Activated CD4-positive, alpha-beta T cell treated with anti-CD3 and anti-CD28 coated beads, Interleukin-2, Interleukin-6, amounts not matched to agents 100 ng/mL and 50 ng/mL, durations not matched to agents 16 hours and 8 hours (primary cell): ENCODE data around the gene POLR3K.

Experiments used
- DNase-seq: peaks from one replicate; pipeline ENCODE4 v3.0.0-alpha.2; 2020

The POLR3K gene

DNA sequence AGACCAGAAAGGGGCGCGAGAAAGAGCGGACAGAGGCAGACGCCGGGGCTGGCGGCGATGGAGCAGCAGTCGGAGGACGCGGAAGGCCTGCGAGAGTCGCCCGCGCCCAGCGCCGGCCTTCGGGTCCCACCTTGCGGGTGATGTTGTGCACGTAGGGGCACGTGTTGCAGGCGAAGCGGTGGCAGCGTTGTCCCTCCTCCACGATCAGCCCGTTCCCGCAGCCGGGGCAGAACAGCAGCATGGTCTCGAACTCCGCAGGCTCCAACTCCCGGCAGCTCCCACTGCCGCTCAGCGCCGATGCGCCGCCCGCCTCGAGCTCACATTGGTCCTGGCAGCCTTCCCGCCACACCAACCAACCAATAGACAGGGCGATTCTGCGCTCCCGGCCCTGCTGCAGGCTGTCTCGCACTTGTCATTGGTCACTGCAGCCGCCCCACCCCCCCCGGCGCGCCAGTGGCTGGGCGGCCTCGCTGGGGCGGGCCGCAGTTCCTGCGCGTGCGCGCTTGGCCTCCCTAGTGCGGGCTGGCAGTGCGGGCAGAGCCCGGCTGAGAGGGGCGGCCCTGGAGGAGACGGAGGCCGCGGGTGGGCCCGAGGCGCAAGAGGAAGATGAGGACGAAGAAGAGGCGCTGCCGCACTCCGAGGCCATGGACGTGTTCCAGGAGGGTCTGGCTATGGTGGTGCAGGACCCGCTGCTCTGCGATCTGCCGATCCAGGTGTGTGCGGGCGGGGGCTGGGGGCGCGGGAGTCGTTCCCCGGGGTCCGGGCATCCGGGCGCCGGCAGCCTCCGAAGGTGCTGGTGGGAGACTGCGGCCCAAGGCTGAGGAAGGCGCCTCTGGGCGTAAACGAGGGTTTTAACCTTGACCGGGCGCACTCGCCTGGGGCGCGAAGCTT lies at the start of gene POLR3K, which contains the start of gene SNRNP25:
Gene POLR3K, minus strand, starts transcription at position 263 of the 891 bp plus-strand sequence. Its CDS starts 22 bp downstream, at position 241.
Gene SNRNP25, plus strand, starts transcription at position 483 of the 891 bp plus-strand sequence. Its CDS starts 189 bp downstream, at position 672.
- DNase-seq: peak; percentile 99

DNA sequence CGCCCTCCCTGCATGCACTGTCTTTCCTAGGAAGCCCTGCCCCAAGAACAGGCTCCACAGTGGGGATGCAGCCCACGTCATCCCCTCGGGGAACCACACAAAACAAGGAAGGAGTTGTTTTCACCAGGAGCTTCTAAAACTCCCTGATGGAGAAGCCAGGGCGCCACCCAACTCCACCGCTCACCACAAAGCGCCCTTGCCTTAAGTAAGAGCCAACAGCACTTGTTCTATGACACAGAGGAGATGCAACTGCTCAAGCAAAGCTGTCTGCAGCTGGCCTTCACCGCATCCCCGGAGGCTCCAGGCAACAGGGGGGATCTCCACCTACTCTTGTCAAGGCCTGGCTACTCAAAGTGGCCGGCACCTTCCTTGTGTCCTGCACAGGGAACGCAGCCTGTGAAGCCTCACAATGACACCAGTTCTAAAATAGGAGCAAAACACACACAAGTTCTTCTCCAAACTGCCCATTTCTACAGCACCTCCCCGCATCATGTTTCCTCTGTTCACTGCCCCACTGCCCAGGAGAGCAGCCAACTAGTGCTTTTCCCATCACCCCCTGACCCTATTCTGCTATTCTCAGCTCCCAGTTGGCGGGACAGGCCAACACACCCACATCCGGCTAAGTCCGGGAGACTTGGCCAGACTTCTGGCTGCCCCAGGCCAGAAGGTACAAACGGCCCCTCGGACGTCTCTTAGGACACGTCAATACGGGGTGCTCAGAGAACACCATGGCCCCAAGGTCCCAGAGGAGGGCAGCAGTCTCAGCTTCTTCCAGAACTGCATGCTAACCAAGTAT lies 48.9 kb upstream of the POLR3K start:
- no peak for DNase-seq

DNA sequence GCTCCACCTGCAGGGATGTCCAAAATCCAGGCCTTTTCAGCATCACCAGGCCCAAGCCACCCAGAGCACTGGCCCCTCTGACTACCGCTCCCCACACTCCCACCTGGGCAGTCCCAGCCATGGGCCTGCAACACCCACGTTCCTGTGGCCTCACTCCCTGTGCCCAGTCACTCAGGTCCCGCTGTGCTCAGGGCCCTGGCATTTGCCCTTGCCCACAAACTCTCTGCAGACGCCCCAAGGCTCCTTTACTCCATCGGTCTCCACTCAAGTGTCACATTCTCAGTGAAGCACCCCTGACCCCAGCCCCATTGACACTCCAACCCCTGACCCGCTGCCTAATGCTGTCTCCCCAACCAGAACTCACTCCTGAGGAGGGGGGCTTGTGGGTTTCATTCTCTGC lies 48.2 kb upstream of the POLR3K start:
- no peak for DNase-seq

DNA sequence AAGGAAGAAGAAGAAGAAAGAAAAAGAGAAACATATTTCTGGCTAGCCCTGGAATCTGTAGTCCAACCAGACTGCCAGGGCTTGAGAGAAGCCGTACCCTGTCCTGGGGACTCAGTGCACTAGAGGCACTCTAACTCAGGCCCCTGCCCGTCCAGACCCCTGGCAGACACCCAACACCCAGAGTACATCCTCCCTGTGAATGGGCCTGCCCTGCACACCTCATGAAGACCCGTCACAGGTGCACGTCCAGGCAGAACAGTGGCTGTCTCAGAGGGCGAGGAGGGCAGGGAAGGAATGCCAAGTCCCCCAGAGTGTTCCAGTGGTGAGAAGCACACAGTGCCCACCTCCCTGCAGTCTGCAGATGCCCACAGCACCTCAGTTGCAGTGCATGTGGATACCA lies 47.6 kb upstream of the POLR3K start:
- DNase-seq: no peak

DNA sequence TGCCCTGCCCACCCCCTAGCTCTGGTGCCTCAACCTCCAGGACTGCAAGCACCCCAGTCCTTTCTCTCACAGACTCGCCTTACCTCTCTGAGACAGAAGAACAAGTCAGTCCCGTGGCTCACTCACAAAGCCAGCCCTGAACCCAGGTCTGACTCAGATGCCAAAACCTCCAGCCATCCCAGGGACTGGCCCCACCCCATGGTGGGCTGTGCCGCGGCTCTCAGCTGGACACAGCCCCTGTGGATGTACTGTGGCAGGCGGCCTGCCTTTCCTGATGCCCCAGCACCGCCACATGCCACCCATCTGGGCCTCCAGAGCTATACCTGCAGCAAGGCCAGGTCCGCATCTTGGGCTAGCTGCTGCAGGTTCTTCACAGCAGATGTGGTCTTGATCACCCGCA lies 44.4 kb upstream of the POLR3K start:
- no peak for DNase-seq

DNA sequence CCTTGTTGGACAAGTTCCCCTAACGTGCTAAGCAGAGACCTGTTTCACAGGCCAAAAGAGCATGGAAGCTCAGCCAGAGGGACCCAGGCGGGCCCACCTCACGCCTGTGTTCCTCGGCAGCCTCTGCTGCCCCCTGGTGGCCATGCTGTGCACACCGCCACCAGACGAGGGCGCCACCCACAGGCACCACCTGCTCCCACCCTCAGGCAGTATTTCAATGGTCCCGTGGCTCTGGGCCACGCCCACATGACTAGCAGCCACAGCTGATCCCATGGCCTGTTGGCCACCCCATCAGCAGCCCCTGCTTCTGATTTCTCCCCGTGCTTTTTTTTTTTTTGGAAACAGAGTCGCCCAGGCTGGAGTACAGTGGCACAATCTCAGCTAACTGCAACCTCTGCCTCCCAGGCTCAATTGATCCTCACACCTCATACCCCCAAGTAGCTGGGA lies 43.5 kb upstream of the POLR3K start:
- peak; percentile 92 for DNase-seq

DNA sequence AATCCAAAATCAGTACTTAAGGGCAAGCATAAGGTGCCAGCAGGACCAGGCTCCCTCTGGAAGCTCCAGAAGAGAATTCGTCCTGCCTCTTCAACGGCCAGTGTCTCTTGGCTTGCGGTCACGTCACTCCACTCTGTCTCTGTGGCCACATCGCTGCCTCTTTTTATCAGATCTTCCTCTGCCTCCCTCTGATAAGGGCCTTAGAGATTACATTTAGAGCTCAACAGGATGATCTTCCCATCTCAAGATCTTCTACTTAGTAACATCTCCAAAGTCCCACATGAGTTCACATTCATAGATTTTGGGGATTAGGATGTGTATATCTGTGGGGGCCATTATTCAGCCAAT lies 41.5 kb upstream of the POLR3K start:
- DNase-seq: no peak

DNA sequence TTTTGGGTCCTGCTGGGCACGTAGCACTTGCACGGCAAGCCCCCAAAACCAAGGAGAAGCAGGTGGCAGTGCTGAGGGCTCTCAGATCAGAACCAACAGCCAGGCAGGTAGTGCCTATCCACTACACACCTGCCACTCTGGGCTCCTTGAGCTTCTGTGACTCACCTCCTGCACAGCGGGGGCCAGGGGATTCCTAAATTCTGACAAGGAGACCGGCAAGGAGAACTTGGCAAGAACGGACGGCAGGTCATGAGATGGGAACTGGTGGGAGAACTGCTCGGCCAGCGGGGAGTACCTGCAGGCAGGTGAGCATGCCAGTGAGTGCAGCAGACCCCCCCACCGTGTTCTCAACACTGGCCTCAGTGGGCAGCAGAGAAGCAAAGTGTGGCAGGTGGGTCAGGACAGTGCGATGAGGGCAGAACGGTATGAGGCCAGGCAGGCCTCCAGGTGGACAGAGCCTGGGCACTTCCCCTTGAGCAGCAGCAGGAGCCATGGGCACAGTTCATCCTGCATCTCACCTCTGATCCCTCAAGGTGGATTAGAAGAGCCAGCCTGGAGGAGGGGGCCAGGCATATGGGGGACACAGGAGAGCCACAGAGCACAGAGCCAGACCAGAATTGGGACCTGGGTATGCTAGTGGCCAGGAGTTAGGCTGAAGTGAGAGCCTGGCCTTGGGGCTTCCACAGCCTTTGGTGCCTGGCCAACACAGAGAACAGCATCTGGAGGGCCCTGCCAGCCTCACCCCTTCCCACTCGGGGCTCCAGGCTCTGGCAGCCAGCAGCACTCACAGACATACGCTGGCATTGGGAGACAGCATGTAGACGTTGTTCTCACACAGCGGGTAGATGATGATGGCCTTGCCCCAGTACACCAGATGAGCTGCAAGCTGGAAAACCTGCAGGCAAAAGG lies 39.3 kb upstream of the POLR3K start:
- no peak for DNase-seq

DNA sequence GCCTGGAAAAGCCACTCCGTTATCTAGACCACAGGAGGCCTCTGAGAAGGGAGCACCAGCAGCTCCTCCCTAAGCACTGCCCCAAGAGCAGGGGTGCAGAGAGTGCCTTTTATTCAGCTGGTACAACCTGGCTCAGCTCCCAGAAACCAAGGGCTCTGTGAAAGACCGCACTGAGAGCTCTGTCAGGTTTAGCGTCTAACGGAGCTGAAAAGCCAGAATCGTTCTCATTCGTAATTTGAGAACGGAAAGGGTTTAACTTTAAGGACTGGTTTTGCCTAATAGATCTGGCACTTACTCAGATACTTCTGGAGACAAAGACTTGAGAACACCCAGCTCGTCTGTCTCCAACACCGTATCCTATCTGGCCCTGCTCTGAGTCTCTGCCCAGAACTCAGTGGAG lies 38.1 kb upstream of the POLR3K start:
- DNase-seq: no peak

DNA sequence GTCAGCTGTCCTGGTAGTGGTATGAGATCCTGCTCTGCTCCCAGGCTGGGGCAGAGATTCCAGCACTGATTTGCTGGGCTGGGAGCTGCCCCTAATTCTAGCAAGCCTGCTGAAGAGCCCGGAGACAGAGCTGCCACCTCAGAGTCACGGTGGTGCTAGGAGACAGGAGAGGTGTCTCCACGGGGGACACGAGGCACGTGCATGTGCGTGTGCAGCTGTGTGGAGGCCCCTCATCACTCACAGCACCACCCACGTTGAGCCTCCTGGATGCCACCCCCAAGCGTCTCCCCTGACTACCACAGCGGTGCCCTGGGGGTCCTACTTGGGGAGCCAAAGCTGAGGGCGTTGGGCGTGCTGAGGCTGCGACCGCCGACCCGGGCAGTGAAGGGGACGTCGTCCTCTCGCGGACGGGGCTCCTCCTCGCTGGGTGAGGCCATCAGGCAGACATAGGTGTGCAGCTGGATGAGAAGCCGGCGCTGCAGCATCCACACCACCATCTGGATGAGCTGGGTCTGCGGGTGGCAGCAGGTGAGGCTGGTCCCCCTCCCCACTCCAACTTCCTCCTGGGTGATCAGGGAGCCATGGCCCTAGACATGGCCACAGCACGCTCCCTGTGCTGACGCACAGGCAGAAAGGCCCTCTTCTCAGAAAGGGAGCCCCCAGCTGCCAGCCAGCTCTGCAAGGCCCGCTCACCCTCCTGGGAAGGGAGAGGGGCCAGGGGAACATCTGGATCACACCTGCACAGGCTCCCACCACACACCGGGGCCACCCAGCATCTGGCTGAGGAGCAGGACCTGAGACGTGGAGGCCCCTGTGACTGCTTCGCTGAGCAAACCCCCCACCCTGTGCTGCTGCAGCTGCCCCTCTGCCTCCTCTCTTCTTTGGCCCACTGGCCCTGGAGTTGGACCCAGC lies 36.2 kb upstream of the POLR3K start:
- DNase-seq: no peak

DNA sequence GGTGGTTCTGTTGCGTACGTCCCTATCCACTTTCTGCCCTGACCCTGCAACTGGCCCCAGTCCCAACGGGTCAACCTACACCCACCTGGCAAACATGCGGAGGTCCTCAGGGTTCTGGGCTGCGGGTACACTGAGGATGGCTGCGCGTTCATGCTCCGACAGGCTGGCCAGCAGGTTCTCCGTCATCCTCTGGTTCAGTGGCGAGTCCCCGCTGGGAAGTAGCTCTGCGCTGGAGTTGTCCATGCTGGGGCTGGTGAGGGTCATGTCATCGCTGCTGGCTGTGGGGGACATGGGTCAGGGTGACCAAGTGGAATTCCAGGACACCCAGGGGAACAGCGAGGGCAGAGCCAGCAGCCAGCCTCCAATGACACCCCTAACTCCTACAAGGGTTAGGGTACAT lies 35.2 kb upstream of the POLR3K start:
- DNase-seq: no peak

DNA sequence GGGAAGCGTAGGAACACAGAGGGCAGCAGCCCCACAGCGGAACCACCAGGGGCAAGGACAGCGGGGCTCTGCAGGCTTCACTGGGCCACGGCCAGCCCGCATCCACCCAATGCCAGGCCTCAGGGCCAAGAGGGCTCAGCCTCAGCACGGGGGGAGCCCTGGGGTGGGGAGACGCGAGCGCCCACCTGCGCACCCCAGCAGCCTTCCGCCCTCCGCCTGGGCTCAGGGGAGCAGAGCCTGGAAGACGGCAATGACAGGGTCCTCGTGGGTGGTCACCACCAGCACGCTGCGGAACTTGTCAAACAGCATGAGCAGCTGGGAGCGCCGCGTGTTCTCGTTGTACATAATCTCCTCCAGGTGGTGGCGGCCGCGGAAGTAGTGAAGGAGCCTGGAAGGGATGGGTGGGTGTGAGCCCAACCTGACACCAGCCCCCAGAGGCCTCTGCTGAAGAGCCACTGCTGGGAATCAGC lies 33.1 kb upstream of the POLR3K start:
- no peak for DNase-seq

DNA sequence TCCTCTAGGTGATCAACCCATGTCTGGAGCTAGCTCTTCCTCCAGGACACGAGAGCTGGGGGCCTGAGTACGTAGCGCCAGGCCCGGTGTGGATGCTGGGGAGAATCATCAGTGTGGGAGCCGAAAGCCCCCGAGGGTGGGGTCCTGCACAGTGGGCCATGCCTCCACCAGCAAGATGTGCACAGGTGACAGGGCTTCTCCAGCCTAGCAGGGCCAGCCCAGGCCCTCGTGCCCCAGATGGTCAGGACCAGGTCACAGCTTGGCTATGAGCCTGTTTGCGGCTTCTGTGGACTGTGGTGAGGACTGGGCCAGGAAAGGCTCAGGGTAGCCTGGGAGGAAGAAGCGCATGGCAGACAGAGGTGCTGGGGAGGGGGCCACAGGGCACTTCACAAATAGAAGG lies 32.5 kb upstream of the POLR3K start:
- DNase-seq: no peak

DNA sequence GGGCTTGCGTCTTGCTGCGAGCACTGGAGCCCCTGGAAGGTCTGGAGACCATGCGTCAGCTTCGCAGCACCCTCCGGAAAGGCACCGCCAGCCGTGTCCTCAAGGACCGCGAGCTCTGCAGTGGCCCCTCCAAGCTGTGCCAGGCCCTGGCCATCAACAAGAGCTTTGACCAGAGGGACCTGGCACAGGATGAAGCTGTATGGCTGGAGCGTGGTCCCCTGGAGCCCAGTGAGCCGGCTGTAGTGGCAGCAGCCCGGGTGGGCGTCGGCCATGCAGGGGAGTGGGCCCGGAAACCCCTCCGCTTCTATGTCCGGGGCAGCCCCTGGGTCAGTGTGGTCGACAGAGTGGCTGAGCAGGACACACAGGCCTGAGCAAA lies 32.0 kb upstream of the POLR3K start:
- no peak for DNase-seq

DNA sequence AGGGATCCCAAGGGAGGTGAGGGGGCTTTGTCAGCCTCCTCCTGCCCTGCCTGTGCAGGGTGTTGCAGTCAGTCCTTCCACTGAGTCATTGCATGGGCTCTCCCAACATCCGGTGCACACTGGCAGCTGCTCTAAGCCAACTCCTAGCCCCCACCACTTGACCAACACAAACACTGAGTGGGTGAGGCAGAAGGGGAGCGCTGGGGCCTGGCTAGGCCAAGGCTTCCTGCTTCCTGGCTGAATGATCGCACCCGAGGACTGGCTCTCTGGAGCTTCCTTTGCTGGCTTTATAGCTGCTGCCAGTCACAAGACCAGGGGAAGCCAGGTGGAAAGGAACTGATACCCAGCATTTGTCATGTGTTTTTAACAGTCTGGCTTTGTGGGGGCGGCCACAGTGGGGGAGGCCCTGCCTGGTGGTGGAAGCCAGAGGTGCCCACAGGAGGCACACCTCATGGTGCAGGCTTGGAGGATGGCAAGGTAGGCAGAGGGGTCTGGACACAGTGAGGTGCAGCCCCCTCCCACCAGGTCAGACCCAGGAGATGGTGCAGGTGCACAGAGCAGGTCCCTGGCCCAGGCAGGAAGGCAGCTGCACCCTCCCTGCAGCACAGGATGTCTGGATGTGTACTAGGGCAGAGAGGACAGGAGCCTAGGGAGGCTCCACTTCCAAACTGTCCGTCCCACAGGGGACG lies 31.5 kb upstream of the POLR3K start:
- DNase-seq: peak; percentile 83

DNA sequence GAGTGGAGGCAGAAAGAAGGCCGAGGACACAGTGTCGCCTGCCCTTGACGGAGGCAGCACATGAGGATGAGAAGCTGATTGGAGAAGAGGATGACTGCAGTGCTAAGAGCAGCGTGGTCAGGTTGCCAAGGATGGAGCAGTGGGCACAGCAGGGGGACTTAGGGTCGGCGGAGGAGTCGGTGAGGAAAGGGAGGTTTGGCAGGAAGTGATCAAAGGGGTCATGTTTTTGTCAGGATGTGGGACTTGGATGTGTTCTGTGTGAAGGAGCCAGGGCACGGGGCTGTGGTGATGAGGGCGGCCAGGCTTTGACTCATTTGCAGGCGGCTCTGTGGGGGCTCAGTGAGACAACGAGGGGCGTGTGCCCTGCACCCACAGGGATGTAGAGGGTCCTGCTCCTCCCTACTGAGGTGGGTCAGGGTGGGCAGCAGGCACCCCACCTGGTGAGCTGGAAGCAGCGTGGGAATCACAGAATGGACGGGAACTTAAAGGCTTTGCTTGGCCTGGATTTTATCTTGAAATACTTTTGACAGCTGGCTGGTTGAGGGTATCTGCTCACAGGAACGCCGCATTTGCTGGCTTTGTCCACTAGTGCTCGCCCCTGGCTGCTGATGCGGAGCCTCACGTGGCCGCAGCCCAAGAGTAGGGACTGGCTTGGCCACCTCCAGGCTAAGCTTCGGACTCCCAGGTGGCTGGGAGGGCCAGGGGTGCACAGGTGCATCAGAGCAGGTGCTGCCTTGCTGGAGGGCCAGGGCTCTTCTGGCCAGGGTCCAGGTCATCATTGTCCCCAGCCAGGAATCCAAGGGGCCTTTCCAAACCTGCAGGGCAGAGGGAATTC lies 30.6 kb upstream of the POLR3K start:
- peak; percentile 26 for DNase-seq

DNA sequence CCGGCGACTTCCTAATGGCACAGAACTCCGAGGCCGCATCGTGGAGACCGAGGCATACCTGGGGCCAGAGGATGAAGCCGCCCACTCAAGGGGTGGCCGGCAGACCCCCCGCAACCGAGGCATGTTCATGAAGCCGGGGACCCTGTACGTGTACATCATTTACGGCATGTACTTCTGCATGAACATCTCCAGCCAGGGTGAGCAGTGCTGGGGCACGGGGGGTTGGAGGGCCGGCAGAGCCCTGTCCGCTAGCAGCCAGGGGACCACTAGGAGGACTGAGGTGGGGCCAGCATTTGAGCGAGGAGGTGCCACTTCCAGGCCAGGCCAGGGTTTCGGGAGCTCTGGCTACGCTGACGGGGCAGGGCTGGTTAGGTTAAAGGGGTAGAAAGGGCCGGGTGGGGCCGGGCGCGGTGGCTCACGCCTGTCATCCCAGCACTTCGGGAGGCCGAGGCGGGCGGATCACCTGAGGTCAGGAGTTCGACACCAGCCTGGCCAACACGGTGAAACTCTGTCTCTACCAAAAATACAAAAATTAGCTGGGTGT lies 29.7 kb upstream of the POLR3K start:
- no peak for DNase-seq

DNA sequence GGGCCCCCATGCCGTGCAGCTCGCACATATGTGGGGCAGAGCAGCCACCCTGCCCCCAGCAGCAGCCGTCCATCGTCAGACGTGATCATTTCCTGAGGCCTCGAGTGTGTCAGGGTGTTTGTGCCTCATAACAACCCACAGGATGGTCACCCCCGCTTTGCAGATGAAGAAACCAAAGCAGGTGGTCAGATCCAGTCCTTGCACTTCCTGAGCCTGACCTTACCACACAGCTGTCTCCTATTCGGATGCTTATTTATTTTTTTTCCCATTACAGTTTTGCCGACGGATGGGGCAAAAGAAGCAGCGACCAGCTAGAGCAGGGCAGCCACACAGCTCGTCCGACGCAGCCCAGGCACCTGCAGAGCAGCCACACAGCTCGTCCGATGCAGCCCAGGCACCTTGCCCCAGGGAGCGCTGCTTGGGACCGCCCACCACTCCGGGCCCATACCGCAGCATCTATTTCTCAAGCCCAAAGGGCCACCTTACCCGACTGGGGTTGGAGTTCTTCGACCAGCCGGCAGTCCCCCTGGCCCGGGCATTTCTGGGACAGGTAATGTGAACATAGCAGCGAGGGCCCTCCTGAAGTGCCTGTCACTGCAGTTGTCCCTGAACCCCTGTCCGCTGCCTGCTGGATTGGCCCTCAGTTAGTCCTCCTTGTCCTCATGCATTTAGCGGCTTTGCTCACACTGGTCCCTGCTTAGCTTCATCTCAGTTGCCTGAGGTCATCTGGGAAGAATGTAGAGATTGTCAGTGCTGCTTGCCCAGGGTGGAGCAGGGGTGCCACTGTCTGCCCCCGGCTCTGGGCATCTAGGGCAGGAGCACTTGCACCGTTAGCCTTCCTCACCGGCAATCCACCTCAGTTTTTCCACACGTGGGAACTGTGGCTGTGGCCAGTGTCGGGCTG lies 26.0 kb upstream of the POLR3K start:
- DNase-seq: no peak
